Endothelial cell (in vitro differentiated cells): Measurements from ENCODE around the gene PCDHA6. TPM values are rescaled to one million over a fixed set of nuclear protein-coding genes. Genes with fewer than 3 reads are reported as not detected.
"Not testable (repeated sequence)": the region's sequence is repeated elsewhere in the genome, so short reads cannot be mapped to it uniquely, and the experiment has no call there.

Experiments
- DNase-seq: peaks from one replicate; pipeline ENCODE4 v3.0.0; 2021; ENCODE audit warnings: low spot score
- H3K27ac Mint-ChIP-seq: one replicate; pipeline ENCODE4 v1.8.0; 2021; ENCODE audit warnings: mixed read lengths, inconsistent platforms; ENCODE audit not compliant: unreplicated experiment
- H3K27me3 Mint-ChIP-seq: one replicate; pipeline ENCODE4 v1.8.0; 2021; ENCODE audit warnings: mild to moderate bottlenecking, moderate library complexity, mixed read lengths, inconsistent platforms; ENCODE audit not compliant: unreplicated experiment
- H3K36me3 Mint-ChIP-seq: one replicate; pipeline ENCODE4 v1.8.0; 2021; ENCODE audit warnings: mild to moderate bottlenecking, low read depth, mixed read lengths, inconsistent platforms; ENCODE audit not compliant: unreplicated experiment
- H3K4me1 Mint-ChIP-seq: one replicate; pipeline ENCODE4 v1.8.0; 2021; ENCODE audit warnings: mild to moderate bottlenecking, mixed read lengths, inconsistent platforms; ENCODE audit not compliant: unreplicated experiment
- H3K4me3 Mint-ChIP-seq: one replicate; pipeline ENCODE4 v1.8.0; 2021; ENCODE audit warnings: mild to moderate bottlenecking, mixed read lengths, inconsistent platforms; ENCODE audit not compliant: unreplicated experiment
- H3K9me3 Mint-ChIP-seq: one replicate; pipeline ENCODE4 v1.8.0; 2021; ENCODE audit warnings: mixed read lengths, inconsistent platforms; ENCODE audit not compliant: unreplicated experiment
- CTCF ChIP-seq: fragments of 200-600 bp; sonication (generic); IDR thresholded peaks from one replicate; pipeline ENCODE4 v1.5.0; 2021; ENCODE audit warnings: antibody characterized with exemption; ENCODE audit not compliant: unreplicated experiment
- total RNA-seq: library from RNA; stranded (reverse); fragmentation: NEBNext Ultra II Directional; extraction: Animal tissue kit (Norgen Biotek cat#: 25700); gene quantifications from one replicate; pipeline ENCODE4 v1.2.1, GENCODE V29; 2021; ENCODE audit not compliant: unreplicated experiment

Gene PCDHA6
- total RNA-seq, 1 donor from 2014 or later = 2.3 TPM

GRCh38 chr5:140828362-140828737 lies 590 bp downstream of the PCDHA6 start:
- no peaks in the 10 kb centered on the region for H3K27me3 Mint-ChIP-seq
- H3K9me3 Mint-ChIP-seq = no peaks in the 10 kb centered on the region
- TF ChIP-seq CTCF = no peak
- no peak for DNase-seq
- peaks cover 9% of the 10 kb centered on the region for H3K36me3 Mint-ChIP-seq
- H3K4me3 Mint-ChIP-seq = peak overlapping the region; percentile 4
- H3K27ac Mint-ChIP-seq = peak overlapping the region; percentile 0
- H3K4me1 Mint-ChIP-seq = peaks cover 3% of the 10 kb centered on the region

- not testable (repeated sequence) for H3K4me1 Mint-ChIP-seq, H3K27ac Mint-ChIP-seq, H3K36me3 Mint-ChIP-seq, H3K9me3 Mint-ChIP-seq, H3K4me3 Mint-ChIP-seq, DNase-seq, H3K27me3 Mint-ChIP-seq
These were observed 2.0 kb downstream of the PCDHA6 start for GRCh38 chr5:140829511-140830501.

- H3K27me3 Mint-ChIP-seq = peaks cover 3% of the 10 kb centered on the region
- no peak for DNase-seq
- H3K4me1 Mint-ChIP-seq = no peaks in the 10 kb centered on the region
- no peak for TF ChIP-seq CTCF
- H3K27ac Mint-ChIP-seq = no peak within 1 kb of the TSS
- no peaks in the 10 kb centered on the region for H3K9me3 Mint-ChIP-seq
- peak within 1 kb of the TSS; percentile 76 for H3K4me3 Mint-ChIP-seq
- peaks cover 8% of the 10 kb centered on the region for H3K36me3 Mint-ChIP-seq
These were observed 6.2 kb downstream of the PCDHA6 start, which contains the start of gene PCDHA7 for GRCh38 chr5:140833993-140834392. Gene PCDHA7, plus strand, starts transcription at chr5:140834269. Its CDS starts 115 bp downstream, at chr5:140834384.

- not testable (repeated sequence) for H3K27me3 Mint-ChIP-seq, H3K27ac Mint-ChIP-seq, H3K9me3 Mint-ChIP-seq, DNase-seq, H3K36me3 Mint-ChIP-seq, H3K4me1 Mint-ChIP-seq
- peak overlapping the region; percentile 76 for H3K4me3 Mint-ChIP-seq
These were observed 6.8 kb downstream of the PCDHA6 start for GRCh38 chr5:140834439-140835008.

GRCh38 chr5:140835622-140836510 lies 8.1 kb downstream of the PCDHA6 start:
- H3K36me3 Mint-ChIP-seq = peaks cover 8% of the 10 kb centered on the region
- TF ChIP-seq CTCF = no peak
- H3K9me3 Mint-ChIP-seq = no peaks in the 10 kb centered on the region
- DNase-seq = no peak
- peaks cover 3% of the 10 kb centered on the region for H3K27me3 Mint-ChIP-seq
- H3K4me3 Mint-ChIP-seq = no peak overlapping the region
- H3K4me1 Mint-ChIP-seq = no peaks in the 10 kb centered on the region
- H3K27ac Mint-ChIP-seq = no peak overlapping the region
